GM12864 (cell line): ENCODE results near the gene SLC16A3.

Experiments used
- DNase-seq: peaks from one replicate; pipeline ENCODE4 v3.0.0-alpha.2; 2011; ENCODE audit warnings: low read depth
- H3K4me3 ChIP-seq: 2 replicates; pipeline ENCODE4 v1.5.1; 2011; ENCODE audit warnings: mild to moderate bottlenecking, low read depth, low read length, control low read depth
- TF ChIP-seq, protein P1 (sequence below): IDR thresholded peaks from 2 replicates; pipeline ENCODE4 v1.5.1; 2011; ENCODE audit warnings: low read depth, mild to moderate bottlenecking, moderate library complexity, low read length, control low read depth, inconsistent platforms; ENCODE audit errors: missing control alignments

SLC16A3 gene

DNA sequence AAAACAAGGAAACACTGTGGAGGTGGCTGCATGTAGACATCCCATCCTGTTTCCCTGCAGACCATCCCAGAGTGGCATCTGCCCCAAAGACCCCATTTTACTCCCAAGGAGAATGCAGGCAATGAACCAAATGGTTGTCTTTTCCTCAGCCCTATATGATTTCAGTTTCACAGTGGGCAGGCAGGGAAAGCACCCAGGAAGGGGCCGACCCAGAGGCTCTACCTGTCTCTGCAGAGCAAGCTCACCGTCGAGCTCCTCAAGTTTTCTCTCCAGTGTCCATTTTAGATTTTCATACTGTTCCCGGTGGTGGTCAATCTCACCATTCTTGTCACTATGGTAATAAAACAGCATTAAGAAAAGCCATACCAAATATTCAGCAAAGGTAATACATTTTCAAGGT lies 30.8 kb upstream of the SLC16A3 start:
- H3K4me3 ChIP-seq: no peak overlapping the region
- no peak for DNase-seq
- TF ChIP-seq, protein P1, sequence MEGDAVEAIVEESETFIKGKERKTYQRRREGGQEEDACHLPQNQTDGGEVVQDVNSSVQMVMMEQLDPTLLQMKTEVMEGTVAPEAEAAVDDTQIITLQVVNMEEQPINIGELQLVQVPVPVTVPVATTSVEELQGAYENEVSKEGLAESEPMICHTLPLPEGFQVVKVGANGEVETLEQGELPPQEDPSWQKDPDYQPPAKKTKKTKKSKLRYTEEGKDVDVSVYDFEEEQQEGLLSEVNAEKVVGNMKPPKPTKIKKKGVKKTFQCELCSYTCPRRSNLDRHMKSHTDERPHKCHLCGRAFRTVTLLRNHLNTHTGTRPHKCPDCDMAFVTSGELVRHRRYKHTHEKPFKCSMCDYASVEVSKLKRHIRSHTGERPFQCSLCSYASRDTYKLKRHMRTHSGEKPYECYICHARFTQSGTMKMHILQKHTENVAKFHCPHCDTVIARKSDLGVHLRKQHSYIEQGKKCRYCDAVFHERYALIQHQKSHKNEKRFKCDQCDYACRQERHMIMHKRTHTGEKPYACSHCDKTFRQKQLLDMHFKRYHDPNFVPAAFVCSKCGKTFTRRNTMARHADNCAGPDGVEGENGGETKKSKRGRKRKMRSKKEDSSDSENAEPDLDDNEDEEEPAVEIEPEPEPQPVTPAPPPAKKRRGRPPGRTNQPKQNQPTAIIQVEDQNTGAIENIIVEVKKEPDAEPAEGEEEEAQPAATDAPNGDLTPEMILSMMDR: no peak

DNA sequence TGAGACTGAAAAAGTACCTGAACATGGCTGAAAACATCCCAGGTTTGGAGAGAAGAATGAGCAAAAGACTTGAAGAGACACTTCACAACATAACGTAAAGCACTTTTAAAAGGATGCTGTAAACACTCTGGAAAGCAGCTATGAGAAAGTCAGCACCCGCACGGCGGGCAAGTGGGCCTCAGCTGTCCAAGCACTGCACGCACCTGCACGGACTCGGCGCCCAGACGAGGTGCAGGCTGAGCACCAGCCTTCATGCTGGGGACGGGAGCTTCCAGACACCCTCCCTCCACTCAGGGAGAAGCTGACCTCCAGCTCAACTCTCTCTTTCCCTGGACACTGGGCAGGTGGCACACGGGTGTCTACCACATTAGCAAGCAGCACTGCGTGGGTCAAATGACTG lies 29.3 kb upstream of the SLC16A3 start:
- TF ChIP-seq, protein P1: no peak
- DNase-seq: no peak
- H3K4me3 ChIP-seq: no peak overlapping the region

- TF ChIP-seq, protein P1: no peak
- no peak overlapping the region for H3K4me3 ChIP-seq
- DNase-seq: no peak
Observed at GRCh38 chr17:82200135-82200534, 28.7 kb upstream of the SLC16A3 start.

GRCh38 chr17:82200743-82201497 lies 27.9 kb upstream of the SLC16A3 start:
- no peak for DNase-seq
- no peak overlapping the region for H3K4me3 ChIP-seq
- TF ChIP-seq, protein P1: no peak

GRCh38 chr17:82201498-82201910 lies 27.3 kb upstream of the SLC16A3 start:
- TF ChIP-seq, protein P1: no peak
- DNase-seq: no peak
- no peak overlapping the region for H3K4me3 ChIP-seq

GRCh38 chr17:82202981-82203380 lies 25.9 kb upstream of the SLC16A3 start:
- TF ChIP-seq, protein P1: no peak
- no peak for DNase-seq
- H3K4me3 ChIP-seq: no peak overlapping the region

DNA sequence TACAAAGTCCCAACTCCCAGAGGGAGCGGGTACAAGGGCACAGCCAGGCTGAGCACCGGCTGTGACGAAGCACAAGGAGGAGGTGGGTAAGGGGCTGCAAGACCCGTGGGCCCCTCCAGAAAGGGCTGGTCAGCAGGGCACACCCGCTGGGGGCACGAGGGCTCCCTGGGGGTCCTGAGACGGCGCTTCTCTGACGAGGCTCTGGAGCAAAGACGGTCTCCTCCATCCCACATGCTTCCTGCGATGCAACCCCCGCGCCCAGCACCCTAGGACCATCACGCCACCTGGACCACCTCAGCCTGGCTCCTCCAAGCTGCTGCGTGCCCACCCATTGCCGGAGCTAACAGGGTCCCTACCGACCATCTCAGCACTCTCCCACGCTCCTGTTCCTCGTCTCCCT lies 24.9 kb upstream of the SLC16A3 start:
- no peak for DNase-seq
- H3K4me3 ChIP-seq: no peak overlapping the region
- TF ChIP-seq, protein P1: no peak
